NB4 (cell line): ENCODE data around the gene C11orf52.
"Not testable (repeated sequence)": the region's sequence is repeated elsewhere in the genome, so short reads cannot be mapped to it uniquely, and the experiment has no call there.

Source experiments
- CTCF ChIP-seq: IDR thresholded peaks from one replicate; pipeline ENCODE4 v1.5.1; 2012; ENCODE audit warnings: low read depth, low read length
- MAX ChIP-seq: IDR thresholded peaks from 2 replicates; pipeline ENCODE4 v1.6.1; 2011; ENCODE audit warnings: low read depth, low read length
- POLR2A ChIP-seq: IDR thresholded peaks from 2 replicates; pipeline ENCODE4 v1.6.1; 2011; ENCODE audit warnings: mild to moderate bottlenecking; ENCODE audit not compliant: insufficient read length; ENCODE audit errors: extremely low read depth

- TF ChIP-seq POLR2A, CTCF, MAX: not testable (repeated sequence)
Measured at GRCh38 chr11:111933176-111933575, 14.5 kb downstream of the C11orf52 start.
